MM.1S (cell line): ENCODE results near the gene DNAJC30.

ENCODE experiments used
- DNase-seq: peaks from one replicate; pipeline ENCODE4 v3.0.0-alpha.2; 2015
- H2AFZ ChIP-seq: fragments of 300-600 bp; sonication (generic); 2 replicates; pipeline ENCODE4 v1.6.0; 2016; ENCODE audit warnings: antibody characterized with exemption, low read length
- H3F3A ChIP-seq: fragments of 300-600 bp; sonication (generic); 2 replicates; pipeline ENCODE4 v1.6.1; 2016; ENCODE audit warnings: mild to moderate bottlenecking, antibody characterized with exemption, low read length, moderate library complexity, mixed read lengths; ENCODE audit not compliant: insufficient read depth
- H3K27ac ChIP-seq: fragments of 300-600 bp; sonication (generic); 2 replicates; pipeline ENCODE4 v1.5.1; 2016; ENCODE audit warnings: mild to moderate bottlenecking, low read length
- H3K27me3 ChIP-seq: fragments of 300-600 bp; sonication (generic); replicated peaks from 2 replicates; pipeline ENCODE4 v1.6.0; 2016; ENCODE audit warnings: low read length; ENCODE audit not compliant: insufficient read depth
- H3K36me3 ChIP-seq: fragments of 300-600 bp; sonication (generic); replicated peaks from 2 replicates; pipeline ENCODE4 v1.6.1; 2016; ENCODE audit warnings: mild to moderate bottlenecking, low read length, mixed read lengths; ENCODE audit not compliant: insufficient read depth
- H3K4me1 ChIP-seq: fragments of 300-600 bp; sonication (generic); 2 replicates; pipeline ENCODE4 v1.6.1; 2016; ENCODE audit warnings: low read length, mixed read lengths
- H3K4me2 ChIP-seq: fragments of 300-600 bp; sonication (generic); 2 replicates; pipeline ENCODE4 v1.6.0; 2016; ENCODE audit warnings: low read depth, low read length
- H3K4me3 ChIP-seq: fragments of 300-600 bp; sonication (generic); 2 replicates; pipeline ENCODE4 v1.5.1; 2016; ENCODE audit warnings: low read length, mixed read lengths
- H3K79me2 ChIP-seq: fragments of 300-600 bp; sonication (generic); 2 replicates; pipeline ENCODE4 v1.6.1; 2016; ENCODE audit warnings: mixed run types, low read length, mixed read lengths
- H3K9ac ChIP-seq: fragments of 300-600 bp; sonication (generic); 2 replicates; pipeline ENCODE4 v1.6.1; 2016; ENCODE audit warnings: low read length, mixed read lengths
- H3K9me2 ChIP-seq: fragments of 300-600 bp; sonication (generic); replicated peaks from 2 replicates; pipeline ENCODE4 v1.6.1; 2016; ENCODE audit warnings: mild to moderate bottlenecking, low read length, mixed read lengths; ENCODE audit not compliant: insufficient read depth
- H3K9me3 ChIP-seq: fragments of 300-600 bp; sonication (generic); replicated peaks from 2 replicates; pipeline ENCODE4 v1.6.1; 2016; ENCODE audit warnings: mild to moderate bottlenecking, low read length, mixed read lengths; ENCODE audit not compliant: insufficient read depth
- H4K20me1 ChIP-seq: fragments of 300-600 bp; sonication (generic); 2 replicates; pipeline ENCODE4 v1.6.1; 2016; ENCODE audit warnings: mild to moderate bottlenecking, low read length, moderate library complexity, mixed read lengths; ENCODE audit not compliant: insufficient read depth
- CTCF ChIP-seq: fragments of 300-600 bp; sonication (generic); IDR thresholded peaks from 2 replicates; pipeline ENCODE4 v1.5.1; 2016; ENCODE audit warnings: antibody characterized with exemption, low read length, mixed read lengths
- EZH2 ChIP-seq: fragments of 300-600 bp; sonication (generic); optimal IDR thresholded peaks from 2 replicates; pipeline ENCODE3; 2017; ENCODE audit warnings: low read depth, mild to moderate bottlenecking, antibody characterized with exemption, low read length, mixed read lengths
- EZH2phosphoT487 ChIP-seq: fragments of 300-600 bp; sonication (generic); IDR thresholded peaks from 2 replicates; pipeline ENCODE4 v1.6.1; 2018; ENCODE audit warnings: antibody characterized with exemption, low read length

The DNAJC30 gene

GRCh38 chr7:73674468-73675124, 8.7 kb downstream of the DNAJC30 start:
- no peak overlapping the region for H3K27ac ChIP-seq
- H3K4me1 ChIP-seq = no peaks in the 10 kb centered on the region
- H3K79me2 ChIP-seq = peaks cover 8% of the 10 kb centered on the region
- DNase-seq = no peak
- H3K9ac ChIP-seq = no peak overlapping the region
- no peaks in the 10 kb centered on the region for H3K9me2 ChIP-seq
- TF ChIP-seq EZH2 (no peak), CTCF (no peak), EZH2phosphoT487 (no peak)
- no peak overlapping the region for H2AFZ ChIP-seq
- H3K4me2 ChIP-seq = no peak overlapping the region
- peaks cover 35% of the 10 kb centered on the region for H3K27me3 ChIP-seq
- H4K20me1 ChIP-seq = no peaks in the 10 kb centered on the region
- H3F3A ChIP-seq = no peaks in the 10 kb centered on the region
- H3K4me3 ChIP-seq = no peak overlapping the region
- no peaks in the 10 kb centered on the region for H3K9me3 ChIP-seq
- H3K36me3 ChIP-seq = no peaks in the 10 kb centered on the region

GRCh38 chr7:73671857-73672445, 11.3 kb downstream of the DNAJC30 start:
- H2AFZ ChIP-seq = no peak overlapping the region
- H3K9ac ChIP-seq = no peak overlapping the region
- no peaks in the 10 kb centered on the region for H3K9me3 ChIP-seq
- TF ChIP-seq CTCF = no peak
- H4K20me1 ChIP-seq = no peaks in the 10 kb centered on the region
- no peaks in the 10 kb centered on the region for H3K9me2 ChIP-seq
- H3K27me3 ChIP-seq = peaks cover 45% of the 10 kb centered on the region
- H3K79me2 ChIP-seq = no peaks in the 10 kb centered on the region
- no peak overlapping the region for H3K27ac ChIP-seq
- no peaks in the 10 kb centered on the region for H3F3A ChIP-seq
- DNase-seq = no peak
- H3K4me1 ChIP-seq = no peaks in the 10 kb centered on the region
- H3K4me2 ChIP-seq = no peak overlapping the region
- no peak overlapping the region for H3K4me3 ChIP-seq
- H3K36me3 ChIP-seq = no peaks in the 10 kb centered on the region

- H3K9ac ChIP-seq = no peak overlapping the region
- no peaks in the 10 kb centered on the region for H3K9me3 ChIP-seq
- H3K4me3 ChIP-seq = no peak overlapping the region
- no peaks in the 10 kb centered on the region for H3K36me3 ChIP-seq
- H3K27me3 ChIP-seq = peaks cover 45% of the 10 kb centered on the region
- TF ChIP-seq EZH2 (no peak), CTCF (no peak), EZH2phosphoT487 (no peak)
- no peaks in the 10 kb centered on the region for H4K20me1 ChIP-seq
- no peaks in the 10 kb centered on the region for H3K79me2 ChIP-seq
- H3K4me1 ChIP-seq = no peaks in the 10 kb centered on the region
- H3K9me2 ChIP-seq = no peaks in the 10 kb centered on the region
- H3K4me2 ChIP-seq = no peak overlapping the region
- H3K27ac ChIP-seq = no peak overlapping the region
- H3F3A ChIP-seq = no peaks in the 10 kb centered on the region
- H2AFZ ChIP-seq = no peak overlapping the region
- no peak for DNase-seq
These were observed 12.0 kb downstream of the DNAJC30 start for GRCh38 chr7:73671322-73671661.
